Measurements from ENCODE around the gene TRMO.

TRMO gene

DNA sequence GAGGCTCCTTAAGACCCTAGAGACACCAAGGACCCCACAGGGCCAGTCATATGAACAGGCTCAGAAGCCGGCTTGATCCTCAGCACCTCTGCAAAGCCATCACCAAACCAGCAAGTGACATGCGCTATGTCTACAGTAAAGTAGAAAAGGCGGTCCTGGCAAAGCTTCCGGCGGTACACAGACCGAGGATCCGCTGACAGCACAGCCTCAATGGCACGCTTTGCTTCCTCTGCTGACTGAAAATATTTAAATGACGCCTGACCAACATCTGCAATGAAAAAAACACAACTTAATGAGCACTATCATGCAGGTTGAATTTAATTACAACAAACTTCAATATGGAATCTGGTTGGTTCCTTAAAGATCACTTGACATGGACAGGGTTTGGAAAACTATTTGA is 17.6 kb downstream of the TRMO start:
- no peak for TF ChIP-seq MYC (IDR thresholded peaks at IDR 0.05; ENCODE audit: low read depth, low read length)
- no peak for DNase-seq (ENCODE audit: low read depth)
- no peak overlapping the region for H3K4me3 ChIP-seq (ENCODE audit: low read depth, low read length)

DNA sequence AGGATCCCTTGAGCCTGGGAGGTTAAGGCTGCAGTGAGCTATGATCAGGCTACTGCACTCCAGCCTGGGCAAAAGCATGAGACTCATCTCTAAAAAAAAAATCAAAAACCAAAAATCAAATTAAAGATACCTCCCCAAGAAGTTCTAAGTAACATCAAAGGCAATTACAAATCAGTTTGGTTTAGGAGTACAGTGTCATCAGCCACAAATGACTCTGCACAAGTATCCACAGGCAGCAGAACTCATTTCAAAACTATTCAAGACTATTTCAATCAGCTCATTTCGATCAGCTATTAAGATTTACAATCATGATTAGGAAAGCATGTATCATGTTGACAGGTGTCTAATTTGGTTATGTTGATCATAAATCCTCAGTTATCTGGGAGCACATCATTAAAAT is 19.1 kb downstream of the TRMO start:
- TF ChIP-seq POLR2A (IDR thresholded peaks at IDR 0.05; ENCODE audit: extremely low read depth, insufficient read length) (no peak), MYC (IDR thresholded peaks at IDR 0.05; ENCODE audit: low read depth, low read length) (no peak)
- TF ChIP-seq, protein P1, sequence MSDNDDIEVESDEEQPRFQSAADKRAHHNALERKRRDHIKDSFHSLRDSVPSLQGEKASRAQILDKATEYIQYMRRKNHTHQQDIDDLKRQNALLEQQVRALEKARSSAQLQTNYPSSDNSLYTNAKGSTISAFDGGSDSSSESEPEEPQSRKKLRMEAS (IDR thresholded peaks at IDR 0.05; ENCODE audit: low read depth, low read length) = no peak
- TF ChIP-seq, protein P2, sequence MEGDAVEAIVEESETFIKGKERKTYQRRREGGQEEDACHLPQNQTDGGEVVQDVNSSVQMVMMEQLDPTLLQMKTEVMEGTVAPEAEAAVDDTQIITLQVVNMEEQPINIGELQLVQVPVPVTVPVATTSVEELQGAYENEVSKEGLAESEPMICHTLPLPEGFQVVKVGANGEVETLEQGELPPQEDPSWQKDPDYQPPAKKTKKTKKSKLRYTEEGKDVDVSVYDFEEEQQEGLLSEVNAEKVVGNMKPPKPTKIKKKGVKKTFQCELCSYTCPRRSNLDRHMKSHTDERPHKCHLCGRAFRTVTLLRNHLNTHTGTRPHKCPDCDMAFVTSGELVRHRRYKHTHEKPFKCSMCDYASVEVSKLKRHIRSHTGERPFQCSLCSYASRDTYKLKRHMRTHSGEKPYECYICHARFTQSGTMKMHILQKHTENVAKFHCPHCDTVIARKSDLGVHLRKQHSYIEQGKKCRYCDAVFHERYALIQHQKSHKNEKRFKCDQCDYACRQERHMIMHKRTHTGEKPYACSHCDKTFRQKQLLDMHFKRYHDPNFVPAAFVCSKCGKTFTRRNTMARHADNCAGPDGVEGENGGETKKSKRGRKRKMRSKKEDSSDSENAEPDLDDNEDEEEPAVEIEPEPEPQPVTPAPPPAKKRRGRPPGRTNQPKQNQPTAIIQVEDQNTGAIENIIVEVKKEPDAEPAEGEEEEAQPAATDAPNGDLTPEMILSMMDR (IDR thresholded peaks at IDR 0.05; ENCODE audit: low read depth, low read length) = no peak
- no peak overlapping the region for H3K4me3 ChIP-seq (ENCODE audit: low read depth, low read length)
- no peak for DNase-seq (ENCODE audit: low read depth)

DNA sequence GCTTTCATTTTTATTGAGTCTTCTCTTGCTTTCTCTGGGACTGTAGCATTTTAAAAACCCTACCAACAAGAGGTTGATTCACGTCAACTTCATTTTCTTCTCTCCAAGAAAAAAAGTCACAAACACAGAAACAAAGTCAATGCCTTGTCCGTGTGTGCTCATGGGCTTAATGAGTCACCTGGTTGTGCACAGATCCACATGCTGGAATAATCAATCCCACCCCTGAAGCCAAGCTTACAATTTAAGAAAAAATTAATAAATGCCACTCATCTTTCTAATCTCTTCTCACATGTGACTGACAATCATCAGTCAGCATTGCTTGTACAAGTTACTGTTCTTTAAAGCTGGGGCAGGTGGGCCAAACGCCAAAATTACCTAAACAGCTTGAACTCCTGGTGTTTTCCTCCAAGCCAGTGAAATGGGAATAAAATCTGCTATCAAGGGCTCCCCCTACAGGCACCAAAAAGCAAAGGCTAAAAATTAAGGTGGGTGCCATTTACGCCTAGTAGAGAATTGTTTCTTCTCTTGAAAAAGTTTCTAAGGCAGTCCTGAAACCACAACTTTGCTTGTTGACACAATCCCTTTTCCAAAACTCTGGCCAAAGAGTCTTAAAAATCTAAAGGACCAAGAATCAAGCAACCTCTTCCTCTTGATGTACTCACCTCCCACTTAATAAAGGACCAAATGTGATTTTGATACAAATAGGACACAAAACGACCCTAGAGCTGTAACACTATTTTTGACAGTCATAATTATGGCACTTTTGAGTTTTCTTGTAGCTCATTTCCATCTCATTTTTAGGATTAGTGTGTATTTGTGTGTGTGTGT is 21.3 kb downstream of the TRMO start:
- H3K4me3 ChIP-seq (ENCODE audit: low read depth, low read length) = no peak overlapping the region
- peak; percentile 54 for DNase-seq (ENCODE audit: low read depth)
- TF ChIP-seq, protein P2 (IDR thresholded peaks at IDR 0.05; ENCODE audit: low read depth, low read length) = peak; percentile 74
- TF ChIP-seq, protein P1 (IDR thresholded peaks at IDR 0.05; ENCODE audit: low read depth, low read length) = no peak

DNA sequence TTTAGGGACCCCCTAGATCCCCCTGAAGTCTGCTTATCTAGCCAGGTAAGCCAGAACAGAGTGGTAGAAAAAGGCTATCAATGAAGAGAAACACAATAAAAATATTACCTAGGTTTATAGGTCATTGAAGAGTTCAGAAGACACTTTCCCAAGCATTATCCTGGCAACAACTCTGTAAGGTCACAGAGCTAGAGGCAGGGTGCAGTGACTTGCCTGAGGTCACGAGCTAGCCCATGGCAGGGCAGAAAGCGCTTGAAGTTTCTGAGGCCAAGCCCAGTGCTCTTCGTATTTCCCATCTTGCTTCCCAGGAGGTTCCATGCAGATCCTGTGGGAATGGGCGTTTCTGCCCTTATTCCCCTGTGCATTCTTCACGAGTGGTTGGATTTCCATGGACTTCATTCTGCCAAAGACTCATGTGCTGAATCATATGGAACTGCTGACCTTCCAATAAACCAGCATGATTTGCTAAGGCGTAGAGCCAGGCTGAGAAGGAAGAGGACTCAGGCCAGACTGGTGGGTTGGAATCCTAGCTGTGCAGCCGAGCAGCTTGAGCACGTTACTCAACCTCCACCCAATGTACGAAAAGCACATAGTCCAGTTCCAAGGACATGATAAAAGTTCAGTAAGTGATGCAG is 22.1 kb downstream of the TRMO start:
- H3K4me3 ChIP-seq (ENCODE audit: low read depth, low read length) = no peak overlapping the region
- TF ChIP-seq POLR2A (IDR thresholded peaks at IDR 0.05; ENCODE audit: extremely low read depth, insufficient read length) = no peak
- TF ChIP-seq MYC (IDR thresholded peaks at IDR 0.05; ENCODE audit: low read depth, low read length) = no peak
- TF ChIP-seq, protein P2 (IDR thresholded peaks at IDR 0.05; ENCODE audit: low read depth, low read length) = no peak
- TF ChIP-seq, protein P1 (IDR thresholded peaks at IDR 0.05; ENCODE audit: low read depth, low read length) = no peak
- DNase-seq (ENCODE audit: low read depth) = no peak

DNA sequence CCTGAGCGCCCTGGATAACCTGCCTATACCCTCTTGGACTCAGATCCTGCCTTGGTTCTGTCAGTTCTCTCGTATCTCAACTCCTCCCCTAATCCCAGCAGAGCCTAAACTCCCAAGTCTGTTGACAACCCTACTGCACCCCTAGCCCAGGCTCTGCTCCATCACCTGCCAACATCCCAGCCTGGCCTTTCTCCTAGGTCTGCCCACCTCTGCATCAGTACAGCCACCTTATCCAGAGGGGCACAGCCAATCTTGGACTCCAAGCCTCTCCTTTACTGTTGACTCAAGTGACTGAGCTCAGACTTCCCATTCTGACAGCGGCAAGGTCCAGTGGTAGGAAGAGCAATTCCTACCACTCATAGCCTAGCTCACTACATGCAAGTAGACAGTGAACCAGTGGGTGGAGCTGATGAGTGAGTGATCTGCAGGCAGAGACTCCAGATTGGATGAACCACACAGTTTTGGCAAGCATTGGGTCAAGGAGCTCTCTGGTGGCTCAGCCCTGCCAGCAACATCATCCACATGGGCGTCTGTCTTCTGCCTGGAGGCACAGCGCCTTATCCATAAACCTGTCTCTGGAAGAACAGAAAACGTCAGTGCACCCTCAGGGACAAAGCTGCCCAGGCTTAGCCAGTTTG is 26.5 kb downstream of the TRMO start:
- TF ChIP-seq, protein P2 (IDR thresholded peaks at IDR 0.05; ENCODE audit: low read depth, low read length) = peak; percentile 31
- TF ChIP-seq, protein P1 (IDR thresholded peaks at IDR 0.05; ENCODE audit: low read depth, low read length) = no peak
- no peak for TF ChIP-seq MYC (IDR thresholded peaks at IDR 0.05; ENCODE audit: low read depth, low read length)
- H3K4me3 ChIP-seq (ENCODE audit: low read depth, low read length) = no peak overlapping the region
- peak; percentile 53 for DNase-seq (ENCODE audit: low read depth)

DNA sequence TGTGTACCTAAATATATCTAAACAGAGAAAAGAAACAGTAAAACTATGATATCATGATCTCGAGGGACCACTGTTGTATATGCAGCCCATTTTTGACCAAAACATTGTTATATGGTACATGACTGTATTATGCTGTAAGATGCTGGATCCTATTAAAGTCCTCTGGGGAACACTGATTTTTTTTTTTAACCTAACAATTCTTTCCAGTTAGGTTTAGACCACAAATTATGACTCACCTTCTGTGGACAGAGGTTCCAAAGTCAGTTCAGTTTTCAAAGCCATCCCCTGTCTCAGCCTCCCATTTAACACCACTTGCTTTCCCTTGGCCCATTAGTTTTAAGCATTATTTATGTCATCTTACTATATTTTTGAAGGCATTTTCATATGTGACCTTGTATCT is 27.1 kb downstream of the TRMO start:
- no peak overlapping the region for H3K4me3 ChIP-seq (ENCODE audit: low read depth, low read length)
- TF ChIP-seq, protein P2 (IDR thresholded peaks at IDR 0.05; ENCODE audit: low read depth, low read length) = no peak
- TF ChIP-seq MYC (IDR thresholded peaks at IDR 0.05; ENCODE audit: low read depth, low read length) = no peak
- TF ChIP-seq, protein P1 (IDR thresholded peaks at IDR 0.05; ENCODE audit: low read depth, low read length) = no peak
- no peak for TF ChIP-seq POLR2A (IDR thresholded peaks at IDR 0.05; ENCODE audit: extremely low read depth, insufficient read length)
- no peak for DNase-seq (ENCODE audit: low read depth)
